H1 (cell line): ENCODE results near the gene ELF4. TPM values are rescaled to one million over a fixed set of nuclear protein-coding genes. Genes with fewer than 3 reads are reported as not detected.

ENCODE experiments used
- CTCF ChIA-PET: fragments of 300-600 bp; sonication (Branson Sonifier 250); formaldehyde crosslinking; loops from one replicate; lab custom pipeline; 2021; ENCODE audit not compliant: partially characterized antibody; lab: Charles Lee
- POLR2A ChIA-PET: fragments of 300-600 bp; sonication (Branson Sonifier 250); formaldehyde crosslinking; loops from one replicate; lab custom pipeline; 2021; ENCODE audit warnings: inconsistent platforms; ENCODE audit not compliant: partially characterized antibody; lab: Charles Lee
- DNase-seq, 2 experiments: peaks; one replicate each; pipeline versions ENCODE4 v3.0.0 to v3.0.0-alpha.2; 2010 to 2022; ENCODE audit warnings: low spot score in 2 of 2, low read depth in 1 of 2, mixed read lengths in 1 of 2
- FAIRE-seq: peaks from 2 replicates; lab custom pipeline; 2011; peaks lifted over from hg19 to GRCh38; lab: Jason Lieb, UNC
- H2AFZ ChIP-seq: 2 replicates; pipeline ENCODE4 v1.8.1; 2012; ENCODE audit warnings: low read length, inconsistent platforms
- H2AK5ac ChIP-seq: 2 replicates; pipeline ENCODE4 v1.6.1; 2013; ENCODE audit warnings: low read depth, low read length
- H2BK120ac ChIP-seq: replicated peaks from 2 replicates; pipeline ENCODE3; 2013; ENCODE audit warnings: low read depth, low read length, inconsistent platforms
- H2BK12ac ChIP-seq: 2 replicates; pipeline ENCODE4 v1.6.1; 2013; ENCODE audit warnings: low read depth, low read length
- H2BK15ac ChIP-seq: 2 replicates; pipeline ENCODE4 v1.6.1; 2013; ENCODE audit warnings: low read length
- H2BK20ac ChIP-seq: 2 replicates; pipeline ENCODE4 v1.6.1; 2013; ENCODE audit warnings: low read length
- H2BK5ac ChIP-seq: 2 replicates; pipeline ENCODE4 v1.6.1; 2013; ENCODE audit warnings: low read depth, low read length
- H3K14ac ChIP-seq: 2 replicates; pipeline ENCODE4 v1.6.1; 2013; ENCODE audit warnings: inconsistent platforms; ENCODE audit not compliant: insufficient read length
- H3K18ac ChIP-seq: 2 replicates; pipeline ENCODE4 v1.6.1; 2013; ENCODE audit warnings: low read length; ENCODE audit errors: extremely low read depth
- H3K23ac ChIP-seq: 2 replicates; pipeline ENCODE4 v1.6.1; 2013; ENCODE audit warnings: inconsistent platforms; ENCODE audit not compliant: insufficient read length
- H3K23me2 ChIP-seq: 2 replicates; pipeline ENCODE4 v1.6.1; 2013; ENCODE audit warnings: low read depth, low read length
- H3K27ac ChIP-seq: 2 replicates; pipeline ENCODE4 v1.6.1; 2011; ENCODE audit warnings: low read depth, low read length, inconsistent platforms
- H3K27me3 ChIP-seq, 4 experiments: replicated peaks in 1 of 4; 1 replicate in 1 of 4; 2 replicates in 3 of 4; pipeline versions ENCODE4 v1.6.1 to v1.8.1; 2011 to 2013; ENCODE audit warnings: low read length in 3 of 4, mild to moderate bottlenecking in 3 of 4, inconsistent platforms in 2 of 4, mixed read lengths in 2 of 4, moderate library complexity in 1 of 4; ENCODE audit not compliant: control insufficient read depth in 3 of 4, insufficient read depth in 3 of 4; ENCODE audit errors: extremely low read depth in 1 of 4
- H3K36me3 ChIP-seq, 4 experiments: 2 replicates each; pipeline versions ENCODE4 v1.6.1 to v1.8.1; 2011 to 2013; ENCODE audit warnings: mild to moderate bottlenecking in 4 of 4, low read length in 3 of 4, moderate library complexity in 2 of 4, control low read depth in 1 of 4, inconsistent platforms in 1 of 4; ENCODE audit not compliant: insufficient read depth in 4 of 4, control insufficient read depth in 2 of 4
- H3K4ac ChIP-seq: replicated peaks from 2 replicates; pipeline ENCODE3; 2013; ENCODE audit warnings: low read length, low read depth, mixed read lengths, inconsistent platforms; ENCODE audit not compliant: insufficient read length
- H3K4me1 ChIP-seq, 4 experiments: replicated peaks in 1 of 4; 1 replicate in 1 of 4; 2 replicates in 3 of 4; pipeline versions ENCODE4 v1.6.1 to v1.8.1; 2011 to 2013; ENCODE audit warnings: low read length in 3 of 4, inconsistent platforms in 2 of 4, mixed read lengths in 1 of 4; ENCODE audit not compliant: insufficient read depth in 4 of 4, control insufficient read depth in 3 of 4
- H3K4me2 ChIP-seq, 2 experiments: 2 replicates each; pipeline versions ENCODE4 v1.6.1 to v1.8.1; 2011 to 2013; ENCODE audit warnings: low read depth in 2 of 2, low read length in 2 of 2, control low read depth in 1 of 2, inconsistent platforms in 1 of 2, mild to moderate bottlenecking in 1 of 2; ENCODE audit not compliant: insufficient read depth in 1 of 2
- H3K4me3 ChIP-seq, 4 experiments: fragments of 200-600, 300-600 bp in 1 of 4; sonication (generic), shearing (Covaris generic), sonication (Bioruptor Twin) in 1 of 4; 2 replicates each; pipeline versions ENCODE4 v1.5.1 to v1.8.1; 2011 to 2016; ENCODE audit warnings: low read length in 4 of 4, low read depth in 3 of 4, control low read depth in 2 of 4, inconsistent platforms in 2 of 4, mild to moderate bottlenecking in 2 of 4, mixed read lengths in 1 of 4, moderate library complexity in 1 of 4; ENCODE audit not compliant: insufficient read depth in 2 of 4; ENCODE audit errors: extremely low read depth in 1 of 4
- H3K56ac ChIP-seq: replicated peaks from 2 replicates; pipeline ENCODE3; 2013; ENCODE audit warnings: low read depth, mild to moderate bottlenecking, mixed read lengths, low read length, inconsistent platforms; ENCODE audit not compliant: insufficient read length
- H3K79me1 ChIP-seq: 2 replicates; pipeline ENCODE4 v1.6.1; 2013; ENCODE audit warnings: low read depth, low read length, control low read depth
- H3K79me2 ChIP-seq, 2 experiments: 2 replicates each; pipeline versions ENCODE4 v1.6.1 to v1.8.1; 2012 to 2013; ENCODE audit warnings: low read length in 2 of 2, mild to moderate bottlenecking in 2 of 2, inconsistent platforms in 1 of 2; ENCODE audit not compliant: insufficient read depth in 2 of 2, control insufficient read depth in 1 of 2
- H3K9ac ChIP-seq, 4 experiments: replicated peaks in 1 of 4; 1 replicate in 1 of 4; 2 replicates in 3 of 4; pipeline versions ENCODE4 v1.6.1 to v1.8.1; 2011 to 2013; ENCODE audit warnings: low read depth in 3 of 4, low read length in 3 of 4, control low read depth in 2 of 4, mild to moderate bottlenecking in 2 of 4, moderate library complexity in 2 of 4, inconsistent platforms in 1 of 4; ENCODE audit errors: extremely low read depth in 1 of 4
- H3K9me3 ChIP-seq, 2 experiments: 2 replicates each; pipeline versions ENCODE4 v1.6.1 to v1.8.1; 2012 to 2013; ENCODE audit warnings: mild to moderate bottlenecking in 2 of 2, moderate library complexity in 2 of 2, control low read depth in 1 of 2, inconsistent platforms in 1 of 2, low read depth in 1 of 2, low read length in 1 of 2, mixed read lengths in 1 of 2; ENCODE audit not compliant: insufficient read depth in 2 of 2
- H4K20me1 ChIP-seq, 2 experiments: replicated peaks in 1 of 2; 2 replicates each; pipeline versions ENCODE3 to v1.8.1; 2011 to 2013; ENCODE audit warnings: inconsistent platforms in 2 of 2, low read length in 2 of 2, mild to moderate bottlenecking in 1 of 2; ENCODE audit not compliant: insufficient read depth in 2 of 2, control insufficient read depth in 1 of 2
- H4K5ac ChIP-seq: 2 replicates; pipeline ENCODE4 v1.6.1; 2013; ENCODE audit warnings: low read length, low read depth, mixed read lengths, inconsistent platforms; ENCODE audit not compliant: insufficient read length
- H4K8ac ChIP-seq: 2 replicates; pipeline ENCODE4 v1.8.0; 2013; ENCODE audit warnings: mild to moderate bottlenecking, moderate library complexity, low read length, inconsistent platforms; ENCODE audit not compliant: insufficient read depth; ENCODE audit errors: extremely low read depth
- H4K91ac ChIP-seq: replicated peaks from 2 replicates; pipeline ENCODE3; 2013; ENCODE audit warnings: low read length, mixed read lengths, inconsistent platforms; ENCODE audit not compliant: insufficient read length
- CBX5 ChIP-seq: fragments of 300-800, 300-1000 bp; sonication (generic); IDR thresholded peaks from 2 replicates; pipeline ENCODE4 v1.7.1; 2016; ENCODE audit warnings: antibody characterized with exemption, low read length, low read depth
- EP300 ChIP-seq, 2 experiments: IDR thresholded peaks; 1 replicate in 1 of 2; 2 replicates in 1 of 2; pipeline ENCODE4 v1.6.1; 2011 to 2012; ENCODE audit warnings: low read depth in 2 of 2, low read length in 2 of 2, mild to moderate bottlenecking in 2 of 2, borderline replicate concordance in 1 of 2, inconsistent platforms in 1 of 2, moderate library complexity in 1 of 2
- KDM4A ChIP-seq: IDR thresholded peaks from one replicate; pipeline ENCODE4 v1.7.1; 2012; ENCODE audit warnings: low read depth, mild to moderate bottlenecking, moderate library complexity, low read length, inconsistent platforms; ENCODE audit not compliant: severe bottlenecking
- MAFK ChIP-seq: IDR thresholded peaks from 2 replicates; pipeline ENCODE4 v1.6.1; 2012; ENCODE audit warnings: low read depth, mild to moderate bottlenecking, improper control_type of control experiment, low read length
- PHF8 ChIP-seq: fragments of 200-600 bp; sonication (generic); conservative IDR thresholded peaks from 2 replicates; pipeline ENCODE4 v1.7.1; 2012; ENCODE audit warnings: low read depth, mild to moderate bottlenecking, inconsistent platforms, low read length, moderate library complexity
- WGBS, 2 experiments: shearing (Covaris generic) in 1 of 2; methylation state at CpG; one replicate each; pipeline versions ENCODE4 v1.1.6 to v1.1.7; 2013 to 2015; ENCODE audit warnings: low lambda C conversion rate in 2 of 2, mixed read lengths in 2 of 2, inconsistent platforms in 1 of 2, low coverage in 1 of 2, missing lambda C conversion rate in 1 of 2; ENCODE audit not compliant: insufficient replicate concordance in 2 of 2, insufficient coverage in 1 of 2, insufficient read length in 1 of 2; ENCODE audit errors: extremely low coverage in 1 of 2, missing lambda C conversion rate in 1 of 2; 5-methylcytosine and 5-hydroxymethylcytosine counted together
- polyA plus RNA-seq, 7 experiments: library from polyadenylated mRNA; depleted of rRNA in 3 of 7; stranded (reverse) in 5 of 7; unstranded in 2 of 7; fragments of >200 nt in 5 of 7; fragments of 200-250 nt in 2 of 7; gene quantifications; 1 replicate in 5 of 7; 2 replicates in 1 of 7; 4 replicates in 1 of 7; pipeline versions ENCODE4 v1.2.1 to v1.2.3, GENCODE V29; 2011 to 2013; ENCODE audit warnings: missing spikeins in 2 of 7, mixed read lengths in 2 of 7
- total RNA-seq: library from RNA; stranded (reverse); fragmentation: NEBNext Ultra II Directional; extraction: Animal tissue kit (Norgen Biotek cat#: 25700); gene quantifications from 2 replicates; pipeline ENCODE4 v1.2.1, GENCODE V29; 2021

Gene ELF4
- total and polyA plus RNA-seq, 2 of the 8 experiments (the other 6 are each of a cell fraction or from before 2014, with no cell fraction given), result 1.8 to 2.0 TPM

DNA sequence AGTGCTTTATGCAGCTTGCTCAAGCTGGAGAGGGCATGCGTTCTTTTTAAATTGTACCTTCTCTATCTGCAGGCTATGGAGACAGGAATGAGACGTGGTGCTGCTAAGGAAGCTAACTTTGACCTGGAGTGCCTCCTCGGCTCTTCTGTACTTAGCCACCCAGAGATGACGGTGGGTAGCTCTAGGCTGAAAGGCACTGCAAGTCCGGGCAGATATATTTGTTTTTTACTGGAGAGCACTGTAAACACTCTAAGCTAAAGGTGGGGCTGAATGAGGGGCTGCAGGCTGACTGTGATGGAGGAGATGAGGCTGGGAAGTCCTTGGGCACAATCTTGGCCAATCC, 12.1 kb downstream of the ELF4 start:
- Histone ChIP-seq H4K20me1 (no peaks in the 10 kb centered on the region), H3K4me1 (peaks cover 0 to 5% (median under 1%) of the 10 kb centered on the region in 4 experiments; a peak in 2 of 7 replicates), H3K79me1 (no peaks in the 10 kb centered on the region), H3K18ac (no peak overlapping the region), H2BK15ac (no peak overlapping the region), H3K4me2 (no peak overlapping the region), H2AK5ac (no peak overlapping the region), H2BK120ac (no peak overlapping the region), H4K8ac (no peak overlapping the region), H3K36me3 (no peaks in the 10 kb centered on the region), H3K23me2 (no peaks in the 10 kb centered on the region), H3K9ac (no peak overlapping the region), H3K27me3 (no peaks in the 10 kb centered on the region), H3K9me3 (no peaks in the 10 kb centered on the region), H2BK5ac (no peak overlapping the region), H3K4me3 (no peak overlapping the region), H3K79me2 (no peaks in the 10 kb centered on the region), H2BK12ac (no peak overlapping the region), H3K56ac (no peak overlapping the region), H3K27ac (no peak overlapping the region), H3K23ac (no peak overlapping the region), H3K4ac (no peak overlapping the region), H4K5ac (no peak overlapping the region), H2AFZ (no peak overlapping the region), H3K14ac (no peak overlapping the region), H4K91ac (no peak overlapping the region), H2BK20ac (no peak overlapping the region)
- 64% methylated on average over 4 of the region's 5 CpGs; no CpG with 5 or more reads in 1 of the 2 experiments for WGBS, 2 experiments
- ChIA-PET POLR2A (no interaction called here), CTCF (interaction anchor here (0.6 to 1.8 kb wide), 5 partner anchors 18 to 167 kb away, joined by 3 to 10 read pairs (median 4); no protein-coding TSS in a partner anchor)
- TF ChIP-seq PHF8 (no peak), KDM4A (no peak), CBX5 (no peak), MAFK (no peak), EP300 (IDR thresholded peaks at IDR 0.05; ENCODE audit: borderline replicate concordance in 1 of 2, low read depth in 2 of 2, low read length in 2 of 2) (no peak)
- DNase-seq (no peak), FAIRE-seq (no peak)
